HepG2 (cell line): ENCODE data around the gene TMEFF1. TPM values are rescaled to one million over a fixed set of nuclear protein-coding genes. Genes with fewer than 3 reads are reported as not detected.

Experiments
- ATF3 ChIP-seq: sonication (generic); formaldehyde crosslinking; IDR thresholded peaks from 2 replicates; pipeline ENCODE4 v1.4.0; 2020; ENCODE audit warnings: missing genetic modification reagents
- DMAP1 ChIP-seq: IDR thresholded peaks from 2 replicates; pipeline ENCODE4 v1.6.1; 2016
- DPF2 ChIP-seq: sonication (generic); formaldehyde crosslinking; IDR thresholded peaks from 2 replicates; pipeline ENCODE4 v1.4.0; 2020; ENCODE audit warnings: mild to moderate bottlenecking, low read depth, missing genetic modification reagents, borderline replicate concordance
- HINFP ChIP-seq: sonication (generic); formaldehyde crosslinking; IDR thresholded peaks from 2 replicates; pipeline ENCODE4 v1.4.0; 2020; ENCODE audit warnings: low read depth, mild to moderate bottlenecking, missing genetic modification reagents
- HMGXB3 ChIP-seq: sonication (generic); formaldehyde crosslinking; IDR thresholded peaks from 2 replicates; pipeline ENCODE4 v1.4.0; 2020; ENCODE audit warnings: missing genetic modification reagents, borderline replicate concordance
- HNF4A ChIP-seq: sonication (generic); formaldehyde crosslinking; IDR thresholded peaks from 2 replicates; pipeline ENCODE4 v1.4.0; 2020; ENCODE audit warnings: missing genetic modification reagents
- ISX ChIP-seq: sonication (generic); formaldehyde crosslinking; conservative IDR thresholded peaks from 2 replicates; pipeline ENCODE4 v1.5.0; 2020; ENCODE audit warnings: missing genetic modification reagents
- JUNB ChIP-seq: sonication (generic); formaldehyde crosslinking; IDR thresholded peaks from 2 replicates; pipeline ENCODE4 v1.8.0; 2022; ENCODE audit warnings: missing genetic modification reagents, mild to moderate bottlenecking, borderline replicate concordance
- KDM3A ChIP-seq: IDR thresholded peaks from 2 replicates; pipeline ENCODE4 v1.6.1; 2018; ENCODE audit warnings: low read depth, missing compliant biosample characterization
- PLRG1 ChIP-seq: fragments of 450-650 bp; conservative IDR thresholded peaks from 2 replicates; pipeline ENCODE4 v1.6.1; 2016
- POLR2A ChIP-seq, 2 experiments: IDR thresholded peaks; 2 replicates each; pipeline ENCODE4 v1.6.1; 2011; ENCODE audit warnings: low read depth in 2 of 2, low read length in 2 of 2, mild to moderate bottlenecking in 1 of 2, moderate library complexity in 1 of 2; ENCODE audit not compliant: insufficient read depth in 1 of 2
- TBX3 ChIP-seq: fragments of 450-650 bp; IDR thresholded peaks from 2 replicates; pipeline ENCODE4 v1.6.1; 2017; ENCODE audit warnings: antibody characterized with exemption, mild to moderate bottlenecking, inconsistent platforms, borderline replicate concordance
- TCF12 ChIP-seq, 2 experiments: fragments of 450-650 bp in 1 of 2; sonication (generic) in 1 of 2; formaldehyde crosslinking in 1 of 2; IDR thresholded peaks; 2 replicates each; pipeline versions ENCODE4 v1.6.1 to v1.8.0; 2017 to 2022; ENCODE audit warnings: antibody characterized with exemption in 1 of 2, mild to moderate bottlenecking in 1 of 2, missing genetic modification reagents in 1 of 2, moderate library complexity in 1 of 2
- ZBED4 ChIP-seq: sonication (generic); formaldehyde crosslinking; IDR thresholded peaks from 2 replicates; pipeline ENCODE4 v1.4.0; 2020; ENCODE audit warnings: missing genetic modification reagents, borderline replicate concordance
- ZFP1 ChIP-seq: IDR thresholded peaks from 2 replicates; pipeline ENCODE4 v1.6.1; 2016
- ZNF503 ChIP-seq: sonication (generic); formaldehyde crosslinking; IDR thresholded peaks from 2 replicates; pipeline ENCODE4 v1.4.0; 2020; ENCODE audit warnings: missing genetic modification reagents
- ZNF761 ChIP-seq: sonication (generic); formaldehyde crosslinking; conservative IDR thresholded peaks from 2 replicates; pipeline ENCODE4 v1.4.0; 2020; ENCODE audit warnings: mild to moderate bottlenecking, missing genetic modification reagents
- polyA plus RNA-seq, 8 experiments: library from polyadenylated mRNA; depleted of rRNA in 3 of 8; stranded (reverse) in 7 of 8; unstranded in 1 of 8; fragments of >200 nt; fragmentation: Illumina TruSeq in 4 of 8; extraction: Trizol in 4 of 8; gene quantifications; 2 replicates each; pipeline versions ENCODE4 v1.2.1 to v1.2.3, GENCODE V29; 2011 to 2016; ENCODE audit warnings: low read depth in 4 of 8, missing spikeins in 1 of 8, mixed read lengths in 1 of 8; ENCODE audit not compliant: insufficient read depth in 1 of 8
- total RNA-seq, 5 experiments: library from RNA; depleted of rRNA; stranded (reverse); fragments of >200 nt; fragmentation: Illumina TruSeq; extraction: Trizol; gene quantifications; 2 replicates each; pipeline ENCODE4 v1.2.3, GENCODE V29; 2016; ENCODE audit warnings: low read depth in 1 of 5

Gene TMEFF1
- total and polyA plus RNA-seq, 2 of the 13 experiments (the other 11 are each of a cell fraction or from before 2014, with no cell fraction given): 0.87 to 1.9 TPM

- TF ChIP-seq ZBED4 (CRISPR knock-in tag) (no peak), DMAP1 (CRISPR knock-in tag) (0 out of 2 replicates have a peak, but pooled peaks have one; percentile 45), JUNB (CRISPR knock-in tag) (peak; percentile 43; the same call in 1 of the 2 replicates), PLRG1 (no peak), POLR2A (IDR thresholded peaks at IDR 0.05; ENCODE audit: insufficient read depth in 1 of 2, low read depth in 2 of 2, low read length in 2 of 2) (peak; percentile 50 to 79), ISX (CRISPR knock-in tag) (no peak), ZFP1 (no peak), HNF4A (CRISPR knock-in tag) (0 out of 2 replicates have a peak, but pooled peaks have one; percentile 10), KDM3A (CRISPR knock-in tag) (no peak), HMGXB3 (CRISPR knock-in tag) (no peak), DPF2 (CRISPR knock-in tag) (no peak), TCF12 (IDR thresholded peaks at IDR 0.05) (no peak), TCF12 (CRISPR knock-in tag; IDR thresholded peaks at IDR 0.05) (no peak), TBX3 (no peak), ATF3 (CRISPR knock-in tag) (peak; percentile 73), HINFP (CRISPR knock-in tag) (no peak), ZNF761 (no peak), ZNF503 (no peak)
These were observed 46.2 kb upstream of the TMEFF1 start, which contains the start of gene MSANTD3 (continued) for GRCh38 chr9:100426530-100427365.
